Tongue (tissue), 2 donors: ENCODE results near the gene TTC9. TPM values are rescaled to one million over a fixed set of nuclear protein-coding genes. Genes with fewer than 3 reads are reported as not detected.

ENCODE experiments used
- DNase-seq: peaks from one replicate; pipeline ENCODE4 v3.0.0-alpha.2; 2015
- total RNA-seq: library from RNA; depleted of rRNA; stranded (reverse); fragments of >200 nt; gene quantifications from one replicate; pipeline ENCODE4 v1.2.3, GENCODE V29; 2014

TTC9 gene
- 4.2 TPM for total RNA-seq

GRCh38 chr14:70641548-70642302 is at the start of gene TTC9:
Gene TTC9 (plus strand): TSS chr14:70641916. CDS start chr14:70642130, 214 bp downstream.
- DNase-seq: peak; percentile 41

DNA sequence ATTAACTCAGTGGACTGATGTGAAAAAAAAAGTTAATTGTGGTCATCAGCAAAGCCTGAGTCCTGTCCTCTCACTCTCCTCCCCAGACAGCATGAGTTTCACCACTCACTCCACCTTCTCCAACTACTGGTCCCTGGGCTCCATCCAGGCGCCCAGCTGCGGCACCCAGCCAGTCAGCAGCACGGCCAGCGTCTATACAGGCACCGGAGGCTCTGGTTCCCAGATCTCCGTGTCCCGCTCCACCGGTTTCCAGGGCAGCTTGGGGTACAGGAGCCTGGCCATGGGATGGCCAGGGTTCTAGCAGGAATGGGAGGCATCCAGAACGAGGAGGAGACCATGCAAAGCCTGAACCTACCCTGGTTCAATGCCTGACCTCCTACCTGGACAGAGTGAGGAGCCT is 47.3 kb upstream of the TTC9 start:
- no peak for DNase-seq

DNA sequence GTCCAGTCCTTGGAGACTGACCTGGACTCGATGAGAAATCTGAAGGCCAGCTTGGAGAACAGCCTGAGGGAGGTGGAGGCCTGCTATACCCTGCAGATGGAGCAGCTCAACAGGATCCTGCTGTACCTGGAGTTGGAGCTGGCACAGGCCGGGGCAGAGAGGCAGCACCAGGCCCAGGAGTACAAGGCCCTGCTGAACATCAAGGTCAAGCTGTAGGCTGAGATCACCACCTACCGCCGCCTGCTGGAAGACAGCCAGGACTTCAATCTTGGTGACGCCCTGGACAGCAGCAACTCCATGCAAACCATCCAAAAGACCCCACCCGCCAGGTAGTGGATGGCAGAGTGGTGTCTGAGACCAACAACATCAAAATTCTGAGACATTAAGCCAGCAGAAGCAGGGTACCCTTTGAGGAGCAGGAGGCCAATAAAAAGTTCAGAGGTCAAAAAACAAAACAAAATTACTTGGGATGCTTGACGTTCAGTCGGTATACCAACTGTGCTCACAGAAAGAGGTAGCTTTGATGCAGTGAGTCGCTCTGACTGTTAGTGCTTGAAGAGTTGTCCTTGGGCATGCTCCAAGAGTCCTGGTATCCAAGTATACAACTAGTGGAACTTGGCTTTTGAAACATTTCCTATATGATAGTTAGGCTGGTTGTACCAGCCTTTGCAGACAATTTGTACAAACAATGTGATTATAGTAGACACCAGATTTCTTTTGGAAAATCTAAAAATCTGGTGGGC is 46.1 kb upstream of the TTC9 start:
- DNase-seq: no peak

DNA sequence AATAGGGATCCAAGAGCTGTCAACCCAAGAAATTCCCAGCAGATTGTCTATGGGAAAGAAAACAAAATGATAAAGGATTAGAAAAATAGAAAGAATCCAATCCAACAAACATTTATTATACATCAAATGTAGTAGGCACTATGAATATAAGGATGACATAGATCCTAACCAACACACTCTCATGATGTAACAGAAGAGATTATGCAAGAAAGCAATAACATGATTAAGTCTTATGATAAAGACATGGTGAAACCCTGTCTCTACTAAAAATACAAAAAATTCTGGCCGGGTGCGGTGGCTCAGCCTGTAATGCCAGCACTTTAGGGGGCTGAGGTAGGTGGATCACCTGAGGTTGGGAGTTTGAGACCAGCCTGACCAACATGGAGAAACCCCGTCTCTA is 44.0 kb upstream of the TTC9 start:
- no peak for DNase-seq

- no peak for DNase-seq
Observed at GRCh38 chr14:70599345-70599744, 42.4 kb upstream of the TTC9 start.

- DNase-seq: peak; percentile 98
Observed at GRCh38 chr14:70600382-70601157, 41.1 kb upstream of the TTC9 start, which contains the start of gene MED6. Gene MED6 (minus strand): TSS chr14:70600655. CDS start chr14:70600637, 18 bp downstream.

GRCh38 chr14:70601162-70601561 is 40.6 kb upstream of the TTC9 start:
- no peak for DNase-seq

DNA sequence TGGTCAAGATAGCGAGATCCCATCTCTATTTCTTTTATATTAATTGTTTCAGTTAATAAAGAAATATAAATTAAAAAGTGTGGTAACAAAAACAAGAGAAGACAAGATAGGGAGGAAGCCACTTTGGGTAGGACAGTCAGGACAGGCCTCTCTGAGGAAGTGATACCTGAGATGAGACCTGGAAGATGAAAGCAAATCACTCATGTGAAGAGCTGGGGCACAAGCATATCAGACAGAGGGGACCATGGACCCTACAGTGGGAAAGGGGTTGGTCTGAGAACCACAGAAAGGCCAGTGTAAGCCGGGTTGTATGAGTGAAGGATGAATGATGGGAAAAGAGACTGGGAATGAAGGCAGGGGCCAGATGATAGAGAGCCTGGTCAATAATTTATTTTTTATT is 39.5 kb upstream of the TTC9 start:
- DNase-seq: no peak

DNA sequence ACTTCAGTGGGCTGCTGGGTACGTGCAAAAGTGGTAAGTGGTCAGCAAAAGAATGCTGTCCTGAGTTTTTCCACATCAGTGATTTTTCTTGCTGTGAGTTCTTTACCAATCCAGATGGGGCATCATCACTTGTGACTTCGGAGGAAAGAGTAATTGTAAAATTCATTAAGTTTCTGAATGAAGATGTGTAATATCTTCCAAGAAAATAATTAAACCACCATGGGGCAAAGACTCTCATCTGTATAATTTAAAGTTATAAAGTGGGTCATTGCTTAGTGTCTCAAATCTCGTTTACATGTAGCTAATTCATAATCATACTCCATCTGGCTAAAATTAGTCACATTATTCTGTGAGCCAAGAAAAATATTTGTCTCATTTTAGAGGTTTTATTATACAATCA is 30.5 kb upstream of the TTC9 start:
- no peak for DNase-seq

DNA sequence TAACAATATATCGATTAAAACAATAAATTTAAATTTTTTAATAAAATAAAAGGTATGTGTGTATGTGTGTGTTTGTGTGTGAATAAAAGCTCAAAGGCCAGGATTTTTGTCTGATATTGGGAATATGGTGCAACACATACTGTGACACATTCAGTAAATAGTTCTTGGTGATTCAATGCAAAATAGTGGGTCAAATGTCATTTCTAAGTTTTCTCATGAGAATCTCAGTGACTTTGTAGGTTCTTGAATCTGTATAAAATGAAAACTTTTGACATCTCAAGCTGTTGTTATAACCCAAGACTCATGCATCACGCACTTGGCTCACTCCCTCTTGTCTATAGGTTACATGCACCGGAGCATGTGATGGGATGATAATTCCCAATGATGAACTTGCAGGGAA is 25.1 kb upstream of the TTC9 start:
- DNase-seq: no peak

DNA sequence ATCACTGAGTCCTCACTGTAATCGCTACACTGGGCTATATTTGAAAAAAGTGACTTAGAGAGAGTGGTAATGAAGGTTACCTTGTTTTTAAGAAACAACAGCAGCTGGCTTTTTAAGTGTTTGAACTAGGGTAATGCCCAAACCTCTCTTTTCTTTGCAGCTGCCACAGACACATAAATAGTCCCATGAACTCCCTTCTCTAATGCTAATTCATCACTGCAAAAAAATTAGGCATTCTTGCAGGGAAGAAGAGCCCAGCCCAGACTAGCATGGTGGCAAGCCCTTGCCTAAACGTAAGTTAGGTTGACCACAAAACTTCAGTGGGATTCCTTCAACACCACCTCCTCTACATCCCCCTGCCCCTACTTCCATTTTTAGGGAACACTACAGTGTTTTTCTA is 23.4 kb upstream of the TTC9 start:
- DNase-seq: no peak

DNA sequence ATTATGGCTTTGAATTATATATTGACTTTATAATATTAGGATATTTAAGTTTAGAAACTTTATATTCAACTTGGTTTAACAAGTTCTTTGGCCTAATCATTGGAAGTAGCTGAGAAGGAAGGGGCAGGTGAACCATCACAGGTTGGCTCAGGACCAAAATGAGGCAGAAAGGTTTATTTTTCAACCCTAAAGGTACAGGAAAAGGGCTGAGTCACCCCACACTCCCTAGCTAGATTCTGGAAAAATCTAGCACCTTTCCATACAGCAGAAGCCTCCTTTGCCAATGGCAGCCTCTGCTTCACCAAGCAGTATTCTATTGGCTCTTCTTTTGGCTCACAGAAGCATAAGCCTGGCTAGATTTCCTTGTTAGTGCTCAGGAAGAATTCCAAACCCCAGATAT is 22.0 kb upstream of the TTC9 start:
- DNase-seq: no peak

GRCh38 chr14:70622111-70622712 is 19.5 kb upstream of the TTC9 start:
- peak; percentile 25 for DNase-seq

GRCh38 chr14:70624972-70625371 is 16.7 kb upstream of the TTC9 start:
- DNase-seq: no peak

DNA sequence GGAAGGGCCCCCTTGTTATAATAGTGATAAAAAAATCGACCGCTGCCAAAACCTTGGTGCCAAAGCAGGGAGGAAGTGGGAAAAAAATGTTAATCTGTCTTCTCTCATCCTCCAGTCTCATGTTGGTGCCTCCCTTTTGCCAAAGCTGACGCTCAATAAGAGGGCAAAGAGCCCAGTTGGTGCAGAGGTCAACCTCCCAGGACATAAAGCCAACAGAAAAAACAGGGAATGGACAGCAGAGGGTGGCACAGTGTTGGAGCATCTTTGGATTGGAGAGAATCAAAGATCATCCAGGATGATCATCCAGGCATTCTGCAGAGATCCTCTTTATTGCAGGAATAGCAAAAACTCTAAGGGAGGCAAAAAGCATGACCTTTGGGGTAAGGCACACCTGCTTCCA is 9.8 kb upstream of the TTC9 start:
- DNase-seq: no peak

GRCh38 chr14:70635971-70636595 is 5.6 kb upstream of the TTC9 start:
- DNase-seq: no peak

DNA sequence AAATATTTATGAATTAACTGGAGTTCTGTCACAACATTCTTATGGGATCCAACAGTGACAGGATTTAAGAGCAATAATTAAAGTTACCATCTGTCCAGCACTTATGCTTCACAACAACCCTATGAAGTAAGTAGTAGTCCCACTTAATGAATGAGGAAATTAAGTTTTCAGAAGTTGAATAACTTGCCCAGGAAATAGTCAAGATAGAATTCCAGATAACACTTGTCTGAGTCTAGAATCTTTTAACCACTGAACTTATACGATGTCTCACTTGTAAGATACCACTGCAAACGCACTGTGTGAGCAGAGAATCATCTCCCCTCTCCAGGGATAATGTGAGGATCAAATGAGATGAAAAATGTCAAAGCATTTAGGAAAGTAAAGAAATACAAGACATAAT is 3.3 kb upstream of the TTC9 start:
- DNase-seq: no peak

DNA sequence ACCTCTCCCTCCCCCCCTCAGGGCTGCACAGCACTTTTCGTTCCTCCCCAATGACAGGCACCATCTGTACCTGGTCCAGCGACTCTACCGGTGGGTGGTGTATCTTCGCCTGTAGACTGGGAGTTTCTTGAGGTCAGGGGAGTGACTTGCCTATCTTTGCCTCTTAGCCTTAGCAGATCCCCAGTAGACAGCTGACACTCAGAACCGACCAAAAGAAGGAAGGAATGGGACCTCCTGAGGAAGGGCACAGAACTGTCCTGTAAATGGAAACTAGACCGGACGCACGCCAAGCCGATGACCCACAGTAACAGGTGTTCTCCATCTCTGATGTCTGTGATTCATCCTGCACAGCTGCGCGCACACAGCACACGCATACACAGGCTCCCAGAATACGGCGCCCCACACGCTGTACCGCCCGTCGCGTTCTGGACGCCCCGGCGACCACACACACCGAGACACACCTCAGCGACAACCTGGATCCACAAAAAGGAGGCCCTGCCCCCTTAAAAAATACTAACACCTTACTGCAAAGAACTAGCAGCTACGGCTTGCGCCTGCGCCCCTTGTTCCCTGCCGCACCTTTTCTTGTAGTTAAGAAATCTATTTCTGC is 673 bp upstream of the TTC9 start:
- peak; percentile 77 for DNase-seq

- peak; percentile 22 for DNase-seq
Observed at GRCh38 chr14:70642303-70643235, 853 bp downstream of the TTC9 start.

DNA sequence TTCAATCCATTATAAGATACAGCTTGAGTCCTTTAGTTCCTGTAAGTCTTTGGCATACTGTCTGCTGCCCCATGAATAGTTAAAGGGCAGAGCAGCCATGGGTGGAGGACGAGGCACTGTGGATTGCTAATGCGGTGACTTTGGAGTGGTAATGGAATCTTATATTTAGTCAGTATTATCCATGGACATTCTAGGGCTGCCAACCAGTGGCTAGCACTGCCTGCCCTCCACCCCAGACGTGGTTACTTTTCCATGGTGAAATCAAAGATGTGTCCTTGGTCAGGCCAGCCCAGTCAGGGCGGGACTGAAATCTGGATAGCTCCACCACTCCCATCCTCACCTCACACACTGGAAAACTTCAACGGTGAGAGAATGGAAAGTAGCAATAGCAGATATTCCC is 2.3 kb downstream of the TTC9 start:
- DNase-seq: no peak
